Upper lobe of right lung (tissue), 1 donor: ENCODE results near the gene GFM1. TPM values are rescaled to one million over a fixed set of nuclear protein-coding genes. Genes with fewer than 3 reads are reported as not detected.
A peak's percentile ranks its signal among the peaks of the same experiment; 100 is the strongest.

Experiments used
- ATAC-seq: fragments of 200-7000 bp; cut with Tn5 transposase; one replicate; pipeline ENCODE4 v1.9.1; 2020; ENCODE audit warnings: mild to moderate bottlenecking, moderate library complexity
- DNase-seq: peaks from one replicate; pipeline ENCODE4 v3.0.0-alpha.2; 2020
- H3K27ac ChIP-seq: fragments of 200-600 bp; one replicate; pipeline ENCODE4 v1.8.0; 2022
- H3K27me3 ChIP-seq: fragments of 200-600 bp; one replicate; pipeline ENCODE4 v1.8.0; 2022; ENCODE audit warnings: mild to moderate bottlenecking
- H3K36me3 ChIP-seq: fragments of 200-600 bp; one replicate; pipeline ENCODE4 v1.8.0; 2022
- H3K4me1 ChIP-seq: fragments of 200-600 bp; one replicate; pipeline ENCODE4 v1.8.0; 2022
- H3K4me3 ChIP-seq: fragments of 200-600 bp; one replicate; pipeline ENCODE4 v1.8.0; 2022; ENCODE audit warnings: mild to moderate bottlenecking
- H3K9me3 ChIP-seq: fragments of 200-600 bp; one replicate; pipeline ENCODE4 v1.8.0; 2022
- intact Hi-C: fragments of 100-400 bp; cut with DNase I; formaldehyde crosslinking; loops from one replicate; pipeline ENCODE4 v1.11.0; 2022
- total RNA-seq: library from RNA; stranded (reverse); fragmentation: NEBNext Ultra II Directional; extraction: Animal tissue kit (Norgen Biotek cat#: 25700); gene quantifications from one replicate; pipeline ENCODE4 v1.2.1, GENCODE V29; 2021
- TF ChIP-seq, protein P1 (sequence below): fragments of 200-600 bp; IDR thresholded peaks from one replicate; pipeline ENCODE4 v1.8.0; 2022; ENCODE audit warnings: antibody characterized with exemption
- donor health status: DM: no; HTN: yes; CAD: no; lungs with severe emphysema.

The GFM1 gene
- total RNA-seq, 1 donor from 2014 or later = 47.1 TPM

DNA sequence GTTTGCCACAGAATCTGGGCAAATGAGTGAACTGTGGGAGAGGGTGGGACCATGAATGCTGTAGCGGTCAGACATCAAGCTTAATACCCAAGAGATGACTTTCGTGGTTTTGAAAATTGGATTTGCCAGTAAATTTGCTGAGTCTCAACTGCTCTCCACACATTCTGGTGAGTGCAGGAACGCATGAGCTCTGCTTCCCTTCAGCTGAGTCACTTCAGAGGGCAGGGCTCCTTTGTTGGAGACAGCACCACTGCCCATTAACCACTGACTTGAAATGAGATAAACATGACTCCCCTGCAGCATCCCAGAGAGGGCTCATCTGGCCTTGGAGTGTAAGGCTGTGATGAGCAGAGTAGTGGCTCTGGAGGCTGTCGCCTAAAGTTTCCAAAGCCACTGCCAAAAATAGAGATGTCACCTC is 65.3 kb downstream of the GFM1 start:
- Histone ChIP-seq H3K4me1 (peaks cover 18% of the 10 kb centered on the region), H3K36me3 (peaks cover 41% of the 10 kb centered on the region), H3K27me3 (no peaks in the 10 kb centered on the region), H3K9me3 (no peaks in the 10 kb centered on the region), H3K4me3 (no peak overlapping the region), H3K27ac (no peak overlapping the region)
- ATAC-seq (peak; percentile 31), DNase-seq (no peak)
- TF ChIP-seq, protein P1, sequence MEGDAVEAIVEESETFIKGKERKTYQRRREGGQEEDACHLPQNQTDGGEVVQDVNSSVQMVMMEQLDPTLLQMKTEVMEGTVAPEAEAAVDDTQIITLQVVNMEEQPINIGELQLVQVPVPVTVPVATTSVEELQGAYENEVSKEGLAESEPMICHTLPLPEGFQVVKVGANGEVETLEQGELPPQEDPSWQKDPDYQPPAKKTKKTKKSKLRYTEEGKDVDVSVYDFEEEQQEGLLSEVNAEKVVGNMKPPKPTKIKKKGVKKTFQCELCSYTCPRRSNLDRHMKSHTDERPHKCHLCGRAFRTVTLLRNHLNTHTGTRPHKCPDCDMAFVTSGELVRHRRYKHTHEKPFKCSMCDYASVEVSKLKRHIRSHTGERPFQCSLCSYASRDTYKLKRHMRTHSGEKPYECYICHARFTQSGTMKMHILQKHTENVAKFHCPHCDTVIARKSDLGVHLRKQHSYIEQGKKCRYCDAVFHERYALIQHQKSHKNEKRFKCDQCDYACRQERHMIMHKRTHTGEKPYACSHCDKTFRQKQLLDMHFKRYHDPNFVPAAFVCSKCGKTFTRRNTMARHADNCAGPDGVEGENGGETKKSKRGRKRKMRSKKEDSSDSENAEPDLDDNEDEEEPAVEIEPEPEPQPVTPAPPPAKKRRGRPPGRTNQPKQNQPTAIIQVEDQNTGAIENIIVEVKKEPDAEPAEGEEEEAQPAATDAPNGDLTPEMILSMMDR = no peak
- intact Hi-C loops = no loop called here

DNA sequence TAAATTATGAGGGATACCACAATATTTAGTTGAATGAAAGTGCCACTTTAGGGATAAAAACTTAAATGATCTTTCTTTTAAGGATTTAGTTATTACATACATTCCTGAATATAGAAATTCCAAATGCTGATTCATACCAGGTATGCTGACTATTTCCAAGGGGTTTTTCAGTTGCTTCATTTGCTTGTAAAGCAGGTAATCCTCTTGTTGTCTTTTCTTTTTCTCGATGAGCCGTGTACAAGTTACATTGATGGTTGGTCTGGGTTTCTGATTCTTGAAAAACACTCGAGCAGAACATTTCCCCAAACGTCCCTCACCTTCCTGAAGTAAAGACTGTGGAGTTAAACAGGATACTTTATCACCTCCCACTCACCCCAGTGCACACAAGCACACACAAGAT is 66.3 kb downstream of the GFM1 start:
- DNase-seq (no peak), ATAC-seq (no peak)
- no peak overlapping the region for H3K4me3 ChIP-seq
- intact Hi-C loops = no loop called here
- H3K27ac ChIP-seq = no peak overlapping the region
- peaks cover 32% of the 10 kb centered on the region for H3K36me3 ChIP-seq
- H3K4me1 ChIP-seq = peaks cover 18% of the 10 kb centered on the region
- H3K27me3 ChIP-seq = no peaks in the 10 kb centered on the region
- H3K9me3 ChIP-seq = no peaks in the 10 kb centered on the region
- TF ChIP-seq, protein P1 = no peak

DNA sequence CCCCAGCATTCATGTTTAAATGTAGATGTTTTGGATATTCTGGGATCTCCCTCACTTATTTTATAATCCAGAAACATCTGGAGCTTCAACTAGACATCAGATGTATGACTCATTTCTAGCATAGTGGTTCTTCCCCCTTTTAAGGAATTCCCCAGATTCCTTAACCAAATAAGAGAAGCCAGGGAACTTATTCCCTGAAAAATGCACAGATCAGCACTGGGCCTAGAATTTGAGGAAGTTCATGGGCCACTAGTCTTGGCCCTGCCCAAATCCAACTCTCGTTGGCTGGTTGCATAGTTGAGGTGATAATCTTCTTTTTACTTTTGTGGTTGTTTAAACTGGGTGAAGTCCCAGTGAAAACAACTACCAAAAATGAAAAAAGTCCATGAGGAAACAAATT is 67.6 kb downstream of the GFM1 start:
- H3K4me3 ChIP-seq = no peak overlapping the region
- no peaks in the 10 kb centered on the region for H3K9me3 ChIP-seq
- TF ChIP-seq, protein P1 = no peak
- intact Hi-C loops = no loop called here
- H3K27ac ChIP-seq = peak overlapping the region; percentile 8
- DNase-seq = no peak
- ATAC-seq = peak; percentile 27
- H3K4me1 ChIP-seq = peaks cover 18% of the 10 kb centered on the region
- no peaks in the 10 kb centered on the region for H3K27me3 ChIP-seq
- peaks cover 32% of the 10 kb centered on the region for H3K36me3 ChIP-seq

DNA sequence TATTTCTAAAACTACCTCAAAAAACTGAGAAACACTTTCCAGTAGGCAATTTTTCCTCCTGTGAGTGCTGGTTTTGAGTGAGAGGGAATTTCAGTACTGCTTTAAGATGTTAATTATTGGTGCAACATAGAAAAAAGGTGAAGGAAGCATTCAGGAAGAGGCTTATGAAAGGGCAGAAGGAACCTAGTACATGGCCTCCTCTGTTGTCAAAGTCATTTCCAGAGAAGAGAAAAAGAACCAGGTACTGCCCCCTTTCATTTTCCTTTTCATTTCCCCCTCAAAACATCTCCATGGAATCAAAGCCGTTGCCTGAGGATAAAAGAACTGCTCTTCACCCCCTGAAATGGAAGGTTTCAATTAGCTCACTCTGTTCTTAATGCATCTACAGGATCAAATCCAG is 68.1 kb downstream of the GFM1 start:
- intact Hi-C loops = no loop called here
- DNase-seq = no peak

DNA sequence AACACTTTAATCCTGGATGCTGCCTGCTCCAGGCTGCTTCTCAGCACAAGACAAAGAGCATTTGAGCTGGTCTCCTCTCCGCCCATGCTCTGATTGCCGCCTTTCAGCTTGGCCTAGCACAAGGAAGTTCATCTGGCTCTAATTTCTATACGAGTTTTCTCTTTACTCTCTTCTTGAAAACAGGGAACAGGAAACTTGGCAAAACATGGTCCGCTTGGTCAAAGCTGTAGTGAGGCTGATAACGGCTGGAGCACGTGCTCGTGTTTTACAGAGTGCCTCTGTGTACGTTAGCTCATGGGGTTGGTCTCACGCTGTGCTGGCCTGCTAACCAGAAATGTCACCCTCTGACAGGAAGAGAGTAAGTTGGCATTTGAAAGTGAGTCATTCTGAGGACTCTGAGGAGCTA is 68.8 kb downstream of the GFM1 start:
- DNase-seq = no peak
- no peaks in the 10 kb centered on the region for H3K9me3 ChIP-seq
- H3K27me3 ChIP-seq = no peaks in the 10 kb centered on the region
- peak; percentile 78 for ATAC-seq
- peak overlapping the region; percentile 52 for H3K27ac ChIP-seq
- TF ChIP-seq, protein P1 = no peak
- peaks cover 18% of the 10 kb centered on the region for H3K4me1 ChIP-seq
- intact Hi-C loops = no loop called here
- no peak overlapping the region for H3K4me3 ChIP-seq
- peaks cover 24% of the 10 kb centered on the region for H3K36me3 ChIP-seq

More for the DNA sequence above, 68.1 kb downstream of the GFM1 start:
- peaks cover 30% of the 10 kb centered on the region for H3K36me3 ChIP-seq
- no peaks in the 10 kb centered on the region for H3K27me3 ChIP-seq
- TF ChIP-seq, protein P1 = no peak
- no peak for ATAC-seq
- H3K9me3 ChIP-seq = no peaks in the 10 kb centered on the region
- H3K4me3 ChIP-seq = no peak overlapping the region
- H3K27ac ChIP-seq = peak overlapping the region; percentile 52
- peaks cover 18% of the 10 kb centered on the region for H3K4me1 ChIP-seq

DNA sequence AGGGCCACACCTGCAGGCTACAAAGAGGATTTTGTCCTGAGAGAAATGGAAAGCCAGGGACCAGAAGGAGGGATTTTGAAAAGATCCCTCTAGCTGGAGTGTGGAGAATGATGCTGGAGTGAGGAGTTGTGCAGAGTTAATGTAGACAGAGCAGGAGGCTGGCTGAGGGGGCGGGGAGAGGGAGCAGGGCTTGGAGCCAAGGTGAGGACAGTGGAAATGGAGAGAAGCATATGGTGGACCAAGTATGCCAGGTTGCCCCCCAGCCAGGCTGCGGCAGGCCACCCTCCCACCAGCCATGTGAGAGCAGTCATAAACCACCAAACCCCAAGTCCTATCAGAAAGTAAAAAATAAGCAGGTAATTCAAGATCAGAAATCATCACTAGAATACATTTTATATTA is 73.2 kb downstream of the GFM1 start:
- Histone ChIP-seq H3K27ac (no peak overlapping the region), H3K36me3 (no peaks in the 10 kb centered on the region), H3K9me3 (no peaks in the 10 kb centered on the region), H3K4me1 (peaks cover 10% of the 10 kb centered on the region), H3K27me3 (no peaks in the 10 kb centered on the region), H3K4me3 (no peak overlapping the region)
- TF ChIP-seq, protein P1 = no peak
- no peak for DNase-seq
- no peak for ATAC-seq
- intact Hi-C loops = no loop called here
